NCI-H2196 treated with DMSO at 0.1 percent for 48 hours (cell line): ENCODE results near the gene SERPINE2.
"Not testable (repeated sequence)": the region's sequence is repeated elsewhere in the genome, so short reads cannot be mapped to it uniquely, and the experiment has no call there.

Source experiments
- DNase-seq: peaks from one replicate; lab custom pipeline; 2025; ENCODE audit not compliant: unreplicated experiment; lab: John Stamatoyannopoulos, UW

The SERPINE2 gene

GRCh38 chr2:223944166-223944702 is 94.9 kb downstream of the SERPINE2 start:
- DNase-seq, result no peak

- DNase-seq, result no peak
These were observed 95.5 kb downstream of the SERPINE2 start for GRCh38 chr2:223943561-223944008.

GRCh38 chr2:223943135-223943534 is 96.0 kb downstream of the SERPINE2 start:
- no peak for DNase-seq

- DNase-seq, result no peak
These were observed 97.4 kb downstream of the SERPINE2 start for GRCh38 chr2:223941579-223942277.

- DNase-seq, result not testable (repeated sequence)
These were observed 99.6 kb downstream of the SERPINE2 start for GRCh38 chr2:223939438-223939837.

GRCh38 chr2:223937535-223937934 is 101.6 kb downstream of the SERPINE2 start:
- no peak for DNase-seq

- DNase-seq, result no peak
These were observed 102.2 kb downstream of the SERPINE2 start for GRCh38 chr2:223936862-223937326.

GRCh38 chr2:223935459-223936125 is 103.5 kb downstream of the SERPINE2 start:
- no peak for DNase-seq

GRCh38 chr2:223934870-223935269 is 104.2 kb downstream of the SERPINE2 start:
- DNase-seq, result no peak

GRCh38 chr2:223932816-223933800 is 106.0 kb downstream of the SERPINE2 start:
- no peak for DNase-seq

GRCh38 chr2:223930103-223930976 is 108.7 kb downstream of the SERPINE2 start:
- DNase-seq, result no peak

GRCh38 chr2:223929571-223930102 is 109.4 kb downstream of the SERPINE2 start:
- no peak for DNase-seq

- no peak for DNase-seq
These were observed 110.7 kb downstream of the SERPINE2 start for GRCh38 chr2:223928113-223929006.

GRCh38 chr2:223925106-223925505 is 114.0 kb downstream of the SERPINE2 start:
- no peak for DNase-seq
